H1 (cell line): ENCODE data around the gene FNDC10. TPM values are rescaled to one million over a fixed set of nuclear protein-coding genes. Genes with fewer than 3 reads are reported as not detected.

Source experiments
- CTCF ChIA-PET: fragments of 300-600 bp; sonication (Branson Sonifier 250); formaldehyde crosslinking; loops from one replicate; lab custom pipeline; 2021; ENCODE audit not compliant: partially characterized antibody; lab: Charles Lee
- POLR2A ChIA-PET: fragments of 300-600 bp; sonication (Branson Sonifier 250); formaldehyde crosslinking; loops from one replicate; lab custom pipeline; 2021; ENCODE audit warnings: inconsistent platforms; ENCODE audit not compliant: partially characterized antibody; lab: Charles Lee
- DNase-seq, 2 experiments: peaks; one replicate each; pipeline versions ENCODE4 v3.0.0 to v3.0.0-alpha.2; 2010 to 2022; ENCODE audit warnings: low spot score in 2 of 2, low read depth in 1 of 2, mixed read lengths in 1 of 2
- FAIRE-seq: peaks from 2 replicates; lab custom pipeline; 2011; peaks lifted over from hg19 to GRCh38; lab: Jason Lieb, UNC
- H2AFZ ChIP-seq: 2 replicates; pipeline ENCODE4 v1.8.1; 2012; ENCODE audit warnings: low read length, inconsistent platforms
- H2AK5ac ChIP-seq: 2 replicates; pipeline ENCODE4 v1.6.1; 2013; ENCODE audit warnings: low read depth, low read length
- H2BK120ac ChIP-seq: replicated peaks from 2 replicates; pipeline ENCODE3; 2013; ENCODE audit warnings: low read depth, low read length, inconsistent platforms
- H2BK12ac ChIP-seq: 2 replicates; pipeline ENCODE4 v1.6.1; 2013; ENCODE audit warnings: low read depth, low read length
- H2BK15ac ChIP-seq: 2 replicates; pipeline ENCODE4 v1.6.1; 2013; ENCODE audit warnings: low read length
- H2BK20ac ChIP-seq: 2 replicates; pipeline ENCODE4 v1.6.1; 2013; ENCODE audit warnings: low read length
- H2BK5ac ChIP-seq: 2 replicates; pipeline ENCODE4 v1.6.1; 2013; ENCODE audit warnings: low read depth, low read length
- H3K14ac ChIP-seq: 2 replicates; pipeline ENCODE4 v1.6.1; 2013; ENCODE audit warnings: inconsistent platforms; ENCODE audit not compliant: insufficient read length
- H3K18ac ChIP-seq: 2 replicates; pipeline ENCODE4 v1.6.1; 2013; ENCODE audit warnings: low read length; ENCODE audit errors: extremely low read depth
- H3K23ac ChIP-seq: 2 replicates; pipeline ENCODE4 v1.6.1; 2013; ENCODE audit warnings: inconsistent platforms; ENCODE audit not compliant: insufficient read length
- H3K23me2 ChIP-seq: 2 replicates; pipeline ENCODE4 v1.6.1; 2013; ENCODE audit warnings: low read depth, low read length
- H3K27ac ChIP-seq: 2 replicates; pipeline ENCODE4 v1.6.1; 2011; ENCODE audit warnings: low read depth, low read length, inconsistent platforms
- H3K27me3 ChIP-seq, 4 experiments: replicated peaks in 1 of 4; 1 replicate in 1 of 4; 2 replicates in 3 of 4; pipeline versions ENCODE4 v1.6.1 to v1.8.1; 2011 to 2013; ENCODE audit warnings: low read length in 3 of 4, mild to moderate bottlenecking in 3 of 4, inconsistent platforms in 2 of 4, mixed read lengths in 2 of 4, moderate library complexity in 1 of 4; ENCODE audit not compliant: control insufficient read depth in 3 of 4, insufficient read depth in 3 of 4; ENCODE audit errors: extremely low read depth in 1 of 4
- H3K36me3 ChIP-seq, 4 experiments: 2 replicates each; pipeline versions ENCODE4 v1.6.1 to v1.8.1; 2011 to 2013; ENCODE audit warnings: mild to moderate bottlenecking in 4 of 4, low read length in 3 of 4, moderate library complexity in 2 of 4, control low read depth in 1 of 4, inconsistent platforms in 1 of 4; ENCODE audit not compliant: insufficient read depth in 4 of 4, control insufficient read depth in 2 of 4
- H3K4ac ChIP-seq: replicated peaks from 2 replicates; pipeline ENCODE3; 2013; ENCODE audit warnings: low read length, low read depth, mixed read lengths, inconsistent platforms; ENCODE audit not compliant: insufficient read length
- H3K4me1 ChIP-seq, 4 experiments: replicated peaks in 1 of 4; 1 replicate in 1 of 4; 2 replicates in 3 of 4; pipeline versions ENCODE4 v1.6.1 to v1.8.1; 2011 to 2013; ENCODE audit warnings: low read length in 3 of 4, inconsistent platforms in 2 of 4, mixed read lengths in 1 of 4; ENCODE audit not compliant: insufficient read depth in 4 of 4, control insufficient read depth in 3 of 4
- H3K4me2 ChIP-seq, 2 experiments: 2 replicates each; pipeline versions ENCODE4 v1.6.1 to v1.8.1; 2011 to 2013; ENCODE audit warnings: low read depth in 2 of 2, low read length in 2 of 2, control low read depth in 1 of 2, inconsistent platforms in 1 of 2, mild to moderate bottlenecking in 1 of 2; ENCODE audit not compliant: insufficient read depth in 1 of 2
- H3K4me3 ChIP-seq, 4 experiments: fragments of 200-600, 300-600 bp in 1 of 4; sonication (generic), shearing (Covaris generic), sonication (Bioruptor Twin) in 1 of 4; 2 replicates each; pipeline versions ENCODE4 v1.5.1 to v1.8.1; 2011 to 2016; ENCODE audit warnings: low read length in 4 of 4, low read depth in 3 of 4, control low read depth in 2 of 4, inconsistent platforms in 2 of 4, mild to moderate bottlenecking in 2 of 4, mixed read lengths in 1 of 4, moderate library complexity in 1 of 4; ENCODE audit not compliant: insufficient read depth in 2 of 4; ENCODE audit errors: extremely low read depth in 1 of 4
- H3K56ac ChIP-seq: replicated peaks from 2 replicates; pipeline ENCODE3; 2013; ENCODE audit warnings: low read depth, mild to moderate bottlenecking, mixed read lengths, low read length, inconsistent platforms; ENCODE audit not compliant: insufficient read length
- H3K79me1 ChIP-seq: 2 replicates; pipeline ENCODE4 v1.6.1; 2013; ENCODE audit warnings: low read depth, low read length, control low read depth
- H3K79me2 ChIP-seq, 2 experiments: 2 replicates each; pipeline versions ENCODE4 v1.6.1 to v1.8.1; 2012 to 2013; ENCODE audit warnings: low read length in 2 of 2, mild to moderate bottlenecking in 2 of 2, inconsistent platforms in 1 of 2; ENCODE audit not compliant: insufficient read depth in 2 of 2, control insufficient read depth in 1 of 2
- H3K9ac ChIP-seq, 4 experiments: replicated peaks in 1 of 4; 1 replicate in 1 of 4; 2 replicates in 3 of 4; pipeline versions ENCODE4 v1.6.1 to v1.8.1; 2011 to 2013; ENCODE audit warnings: low read depth in 3 of 4, low read length in 3 of 4, control low read depth in 2 of 4, mild to moderate bottlenecking in 2 of 4, moderate library complexity in 2 of 4, inconsistent platforms in 1 of 4; ENCODE audit errors: extremely low read depth in 1 of 4
- H3K9me3 ChIP-seq, 2 experiments: 2 replicates each; pipeline versions ENCODE4 v1.6.1 to v1.8.1; 2012 to 2013; ENCODE audit warnings: mild to moderate bottlenecking in 2 of 2, moderate library complexity in 2 of 2, control low read depth in 1 of 2, inconsistent platforms in 1 of 2, low read depth in 1 of 2, low read length in 1 of 2, mixed read lengths in 1 of 2; ENCODE audit not compliant: insufficient read depth in 2 of 2
- H4K20me1 ChIP-seq, 2 experiments: replicated peaks in 1 of 2; 2 replicates each; pipeline versions ENCODE3 to v1.8.1; 2011 to 2013; ENCODE audit warnings: inconsistent platforms in 2 of 2, low read length in 2 of 2, mild to moderate bottlenecking in 1 of 2; ENCODE audit not compliant: insufficient read depth in 2 of 2, control insufficient read depth in 1 of 2
- H4K5ac ChIP-seq: 2 replicates; pipeline ENCODE4 v1.6.1; 2013; ENCODE audit warnings: low read length, low read depth, mixed read lengths, inconsistent platforms; ENCODE audit not compliant: insufficient read length
- H4K8ac ChIP-seq: 2 replicates; pipeline ENCODE4 v1.8.0; 2013; ENCODE audit warnings: mild to moderate bottlenecking, moderate library complexity, low read length, inconsistent platforms; ENCODE audit not compliant: insufficient read depth; ENCODE audit errors: extremely low read depth
- H4K91ac ChIP-seq: replicated peaks from 2 replicates; pipeline ENCODE3; 2013; ENCODE audit warnings: low read length, mixed read lengths, inconsistent platforms; ENCODE audit not compliant: insufficient read length
- CHD2 ChIP-seq: IDR thresholded peaks from 2 replicates; pipeline ENCODE4 v1.6.1; 2012; ENCODE audit warnings: low read length, improper control_type of control experiment
- EGR1 ChIP-seq: IDR thresholded peaks from 2 replicates; pipeline ENCODE4 v1.6.1; 2011; ENCODE audit warnings: low read depth, low read length, borderline replicate concordance
- FOSL1 ChIP-seq: IDR thresholded peaks from 2 replicates; pipeline ENCODE4 v1.6.1; 2011; ENCODE audit warnings: mild to moderate bottlenecking, low read depth, low read length, moderate library complexity; ENCODE audit not compliant: insufficient read depth
- HDAC2 ChIP-seq, 2 experiments: fragments of 300-600 bp in 1 of 2; sonication (generic) in 1 of 2; IDR thresholded peaks; 2 replicates each; pipeline ENCODE4 v1.6.1; 2011 to 2012; ENCODE audit warnings: low read depth in 2 of 2, low read length in 2 of 2, mild to moderate bottlenecking in 2 of 2, moderate library complexity in 2 of 2, borderline replicate concordance in 1 of 2, inconsistent platforms in 1 of 2
- NANOG ChIP-seq: IDR thresholded peaks from 2 replicates; pipeline ENCODE4 v1.6.1; 2011; ENCODE audit warnings: low read length, low read depth, mild to moderate bottlenecking, inconsistent platforms; ENCODE audit not compliant: insufficient read depth, poor library complexity, severe bottlenecking
- RAD21 ChIP-seq, 2 experiments: IDR thresholded peaks in 1 of 2; conservative IDR thresholded peaks in 1 of 2; 2 replicates each; pipeline ENCODE4 v1.6.1; 2011; ENCODE audit warnings: low read depth in 2 of 2, low read length in 2 of 2, improper control_type of control experiment in 1 of 2, inconsistent platforms in 1 of 2, mild to moderate bottlenecking in 1 of 2, moderate library complexity in 1 of 2
- RFX5 ChIP-seq: IDR thresholded peaks from 2 replicates; pipeline ENCODE4 v1.6.1; 2011; ENCODE audit warnings: low read depth, low read length, improper control_type of control experiment, borderline replicate concordance
- SIN3A ChIP-seq, 2 experiments: IDR thresholded peaks in 1 of 2; conservative IDR thresholded peaks in 1 of 2; 2 replicates each; pipeline ENCODE4 v1.6.1; 2011 to 2012; ENCODE audit warnings: low read length in 2 of 2, improper control_type of control experiment in 1 of 2, low read depth in 1 of 2, mild to moderate bottlenecking in 1 of 2
- SP4 ChIP-seq: IDR thresholded peaks from 2 replicates; pipeline ENCODE4 v1.6.1; 2012; ENCODE audit warnings: low read length, inconsistent platforms
- TBP ChIP-seq: IDR thresholded peaks from 2 replicates; pipeline ENCODE4 v1.6.1; 2011; ENCODE audit warnings: low read depth, low read length, improper control_type of control experiment
- WGBS, 2 experiments: shearing (Covaris generic) in 1 of 2; methylation state at CpG; one replicate each; pipeline versions ENCODE4 v1.1.6 to v1.1.7; 2013 to 2015; ENCODE audit warnings: low lambda C conversion rate in 2 of 2, mixed read lengths in 2 of 2, inconsistent platforms in 1 of 2, low coverage in 1 of 2, missing lambda C conversion rate in 1 of 2; ENCODE audit not compliant: insufficient replicate concordance in 2 of 2, insufficient coverage in 1 of 2, insufficient read length in 1 of 2; ENCODE audit errors: extremely low coverage in 1 of 2, missing lambda C conversion rate in 1 of 2; 5-methylcytosine and 5-hydroxymethylcytosine counted together
- polyA plus RNA-seq, 7 experiments: library from polyadenylated mRNA; depleted of rRNA in 3 of 7; stranded (reverse) in 5 of 7; unstranded in 2 of 7; fragments of >200 nt in 5 of 7; fragments of 200-250 nt in 2 of 7; gene quantifications; 1 replicate in 5 of 7; 2 replicates in 1 of 7; 4 replicates in 1 of 7; pipeline versions ENCODE4 v1.2.1 to v1.2.3, GENCODE V29; 2011 to 2013; ENCODE audit warnings: missing spikeins in 2 of 7, mixed read lengths in 2 of 7
- total RNA-seq: library from RNA; stranded (reverse); fragmentation: NEBNext Ultra II Directional; extraction: Animal tissue kit (Norgen Biotek cat#: 25700); gene quantifications from 2 replicates; pipeline ENCODE4 v1.2.1, GENCODE V29; 2021
- TF ChIP-seq, protein P1 (sequence below): IDR thresholded peaks from 2 replicates; pipeline ENCODE4 v1.6.1; 2012; ENCODE audit warnings: inconsistent platforms

The FNDC10 gene
- total and polyA plus RNA-seq, 2 of the 8 experiments (the other 6 are each of a cell fraction or from before 2014, with no cell fraction given): 19.0 to 21.8 TPM

DNA sequence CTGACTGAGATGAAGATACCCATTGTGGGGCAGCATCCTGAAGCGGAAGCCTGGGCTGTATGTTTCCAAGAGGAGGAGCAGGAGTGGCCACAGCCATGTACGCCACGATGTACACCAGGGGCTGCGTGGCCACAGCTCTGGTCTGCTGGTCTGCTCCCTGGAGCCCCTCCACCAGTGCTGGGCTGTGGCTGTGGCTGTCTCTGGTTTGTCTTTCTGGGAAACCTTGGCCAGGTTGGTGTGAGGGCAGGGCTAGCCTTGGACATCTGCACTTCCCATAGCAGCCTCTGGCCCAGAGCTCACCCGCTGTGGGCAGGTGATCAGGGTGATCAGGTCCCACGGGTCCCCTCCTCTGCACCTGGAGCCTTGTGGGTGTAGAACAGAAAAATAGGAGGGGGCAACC lies 18.0 kb upstream of the FNDC10 start:
- POLR2A ChIA-PET: interaction anchor here (1.0 to 4.6 kb wide), 3 partner anchors 9 to 12 kb away, joined by 3 to 34 read pairs (median 11); partner anchors contain the start of gene MMP23B
- Histone ChIP-seq H3K79me1 (peaks cover 3% of the 10 kb centered on the region), H3K18ac (no peak overlapping the region), H3K27me3 (no peaks in the 10 kb centered on the region; a peak in 1 of 7 replicates), H3K4me1 (peaks cover 0 to 13% (median 5%) of the 10 kb centered on the region in 4 experiments; a peak in 5 of 7 replicates), H4K20me1 (peaks cover 6 to 25% of the 10 kb centered on the region in 2 experiments), H4K5ac (no peak overlapping the region), H3K4me3 (no peak overlapping the region), H2AK5ac (no peak overlapping the region), H3K9me3 (no peaks in the 10 kb centered on the region), H3K36me3 (no peaks in the 10 kb centered on the region), H3K9ac (no peak overlapping the region), H3K4me2 (no peak overlapping the region), H2BK12ac (no peak overlapping the region), H2AFZ (no peak overlapping the region), H4K8ac (no peak overlapping the region), H3K4ac (no peak overlapping the region), H3K27ac (no peak overlapping the region), H3K23ac (no peak overlapping the region), H2BK15ac (no peak overlapping the region), H2BK120ac (no peak overlapping the region), H2BK20ac (no peak overlapping the region), H3K23me2 (peaks cover 6% of the 10 kb centered on the region; the same call in 1 of the 2 replicates), H3K79me2 (peaks cover 0 to 13% of the 10 kb centered on the region in 2 experiments; a peak in 2 of 4 replicates), H3K56ac (no peak overlapping the region), H4K91ac (no peak overlapping the region), H2BK5ac (no peak overlapping the region), H3K14ac (no peak overlapping the region)
- 86% methylated on average over 6 of the region's 6 CpGs; no CpG with 5 or more reads in 1 of the 2 experiments for WGBS, 2 experiments
- DNase-seq (no peak), FAIRE-seq (no peak)
- CTCF ChIA-PET: interaction anchor here (1.0 to 1.4 kb wide), 3 partner anchors 67 to 249 kb away, joined by 3 to 4 read pairs (median 3); no protein-coding TSS in a partner anchor
- TF ChIP-seq HDAC2 (IDR thresholded peaks at IDR 0.05; ENCODE audit: borderline replicate concordance in 1 of 2, low read depth in 2 of 2, low read length in 2 of 2) (no peak), EGR1 (no peak), SP4 (no peak), TBP (no peak), CHD2 (no peak), SIN3A (conservative IDR thresholded peaks at IDR 0.05 in 1 of 2, IDR thresholded peaks at IDR 0.05 in 1 of 2; ENCODE audit: low read depth in 1 of 2, low read length in 2 of 2) (no peak), RAD21 (IDR thresholded peaks at IDR 0.05 in 1 of 2, conservative IDR thresholded peaks at IDR 0.05 in 1 of 2; ENCODE audit: low read depth in 2 of 2, low read length in 2 of 2) (no peak), RFX5 (no peak), NANOG (no peak), FOSL1 (no peak)
- TF ChIP-seq, protein P1, sequence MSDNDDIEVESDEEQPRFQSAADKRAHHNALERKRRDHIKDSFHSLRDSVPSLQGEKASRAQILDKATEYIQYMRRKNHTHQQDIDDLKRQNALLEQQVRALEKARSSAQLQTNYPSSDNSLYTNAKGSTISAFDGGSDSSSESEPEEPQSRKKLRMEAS: no peak
